Lower lobe of right lung (tissue), 2 donors: Measurements from ENCODE around the gene BCO2. TPM values are rescaled to one million over a fixed set of nuclear protein-coding genes. Genes with fewer than 3 reads are reported as not detected.

Experiments used
- ATAC-seq, 2 donors: fragments of 200-7000 bp; cut with Tn5 transposase; one replicate each; pipeline ENCODE4 v1.9.1; 2020 to 2022; ENCODE audit warnings: mild to moderate bottlenecking in 2 of 2, moderate library complexity in 2 of 2
- DNase-seq: peaks from one replicate; pipeline ENCODE4 v3.0.0-alpha.2; 2020
- H3K27ac ChIP-seq: fragments of 200-600 bp; one replicate; pipeline ENCODE4 v1.8.0; 2022
- H3K27me3 ChIP-seq: fragments of 200-600 bp; one replicate; pipeline ENCODE4 v1.8.0; 2022; ENCODE audit warnings: low read depth
- H3K36me3 ChIP-seq: fragments of 200-600 bp; one replicate; pipeline ENCODE4 v1.8.0; 2022; ENCODE audit warnings: mild to moderate bottlenecking
- H3K4me1 ChIP-seq: fragments of 200-600 bp; one replicate; pipeline ENCODE4 v1.8.0; 2022
- H3K4me3 ChIP-seq: fragments of 200-600 bp; one replicate; pipeline ENCODE4 v1.8.0; 2022; ENCODE audit warnings: mild to moderate bottlenecking
- H3K9me3 ChIP-seq: fragments of 200-600 bp; one replicate; pipeline ENCODE4 v1.8.0; 2022
- intact Hi-C: fragments of 100-400 bp; cut with DNase I; formaldehyde crosslinking; loops from one replicate; pipeline ENCODE4 v1.11.0; 2022
- total RNA-seq: library from RNA; stranded (reverse); fragmentation: NEBNext Ultra II Directional; extraction: Animal tissue kit (Norgen Biotek cat#: 25700); gene quantifications from one replicate; pipeline ENCODE4 v1.2.1, GENCODE V29; 2021
- TF ChIP-seq, protein P1 (sequence below): fragments of 200-600 bp; IDR thresholded peaks from one replicate; pipeline ENCODE4 v1.8.0; 2022; ENCODE audit warnings: antibody characterized with exemption, mild to moderate bottlenecking
- donor health status: DM: no; HTN: yes; CAD: no; lungs with severe emphysema.

BCO2 gene
- total RNA-seq, 1 donor from 2014 or later: 8.9 TPM

DNA sequence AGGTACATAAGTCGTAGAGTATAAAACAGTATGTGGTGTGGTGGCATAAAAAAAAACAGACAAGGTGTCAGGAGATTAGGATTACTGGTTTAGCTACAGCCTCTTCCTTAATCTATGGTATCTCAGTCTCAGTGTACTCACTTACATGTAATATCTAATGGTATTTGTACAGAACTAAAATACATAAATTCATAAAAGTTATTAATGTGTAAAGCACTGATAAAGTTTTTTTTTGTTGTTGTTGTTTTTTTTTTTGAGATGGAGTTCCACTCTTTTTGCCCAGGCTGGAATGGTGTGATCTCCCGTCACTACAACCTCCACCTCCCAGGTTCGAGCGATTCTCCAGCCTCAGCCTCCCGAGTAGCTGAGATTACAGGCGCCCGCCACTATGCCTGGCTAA lies 53.8 kb downstream of the BCO2 start:
- TF ChIP-seq, protein P1, sequence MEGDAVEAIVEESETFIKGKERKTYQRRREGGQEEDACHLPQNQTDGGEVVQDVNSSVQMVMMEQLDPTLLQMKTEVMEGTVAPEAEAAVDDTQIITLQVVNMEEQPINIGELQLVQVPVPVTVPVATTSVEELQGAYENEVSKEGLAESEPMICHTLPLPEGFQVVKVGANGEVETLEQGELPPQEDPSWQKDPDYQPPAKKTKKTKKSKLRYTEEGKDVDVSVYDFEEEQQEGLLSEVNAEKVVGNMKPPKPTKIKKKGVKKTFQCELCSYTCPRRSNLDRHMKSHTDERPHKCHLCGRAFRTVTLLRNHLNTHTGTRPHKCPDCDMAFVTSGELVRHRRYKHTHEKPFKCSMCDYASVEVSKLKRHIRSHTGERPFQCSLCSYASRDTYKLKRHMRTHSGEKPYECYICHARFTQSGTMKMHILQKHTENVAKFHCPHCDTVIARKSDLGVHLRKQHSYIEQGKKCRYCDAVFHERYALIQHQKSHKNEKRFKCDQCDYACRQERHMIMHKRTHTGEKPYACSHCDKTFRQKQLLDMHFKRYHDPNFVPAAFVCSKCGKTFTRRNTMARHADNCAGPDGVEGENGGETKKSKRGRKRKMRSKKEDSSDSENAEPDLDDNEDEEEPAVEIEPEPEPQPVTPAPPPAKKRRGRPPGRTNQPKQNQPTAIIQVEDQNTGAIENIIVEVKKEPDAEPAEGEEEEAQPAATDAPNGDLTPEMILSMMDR: no peak
- Histone ChIP-seq H3K9me3 (no peaks in the 10 kb centered on the region), H3K27ac (no peak overlapping the region), H3K27me3 (no peaks in the 10 kb centered on the region), H3K36me3 (peaks cover 49% of the 10 kb centered on the region), H3K4me1 (peaks cover 11% of the 10 kb centered on the region), H3K4me3 (no peak overlapping the region)
- ATAC-seq (no peak), DNase-seq (no peak)
- intact Hi-C loops: no loop called here

- Histone ChIP-seq H3K27ac (no peak overlapping the region), H3K36me3 (peaks cover 56% of the 10 kb centered on the region), H3K27me3 (no peaks in the 10 kb centered on the region), H3K4me1 (peaks cover 11% of the 10 kb centered on the region), H3K9me3 (no peaks in the 10 kb centered on the region), H3K4me3 (no peak overlapping the region)
- ATAC-seq: no peak
- TF ChIP-seq, protein P1: no peak
- intact Hi-C loops: no loop called here
- DNase-seq: no peak
Measured at GRCh38 chr11:112229746-112230433, 54.6 kb downstream of the BCO2 start.

DNA sequence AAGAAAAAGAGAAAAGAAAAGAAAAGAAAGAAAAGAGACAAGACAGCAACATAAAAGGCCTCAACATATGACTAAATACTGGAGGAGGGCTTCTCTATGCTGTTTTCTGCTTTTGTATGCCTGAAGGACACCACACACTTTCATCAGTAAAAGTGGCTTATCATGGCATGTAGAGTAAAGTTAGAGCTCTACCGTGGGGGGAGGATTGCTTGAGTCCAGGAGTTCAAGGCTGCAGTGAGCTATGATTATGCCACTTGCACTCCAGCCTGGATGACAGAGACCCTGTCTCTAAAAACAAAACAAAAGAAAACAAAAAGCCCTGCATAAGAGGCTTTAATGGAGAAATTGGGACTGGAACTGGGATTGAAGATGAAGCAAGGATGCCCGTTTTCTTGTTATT lies 56.6 kb downstream of the BCO2 start:
- DNase-seq (no peak), ATAC-seq (no peak)
- Histone ChIP-seq H3K4me3 (no peak overlapping the region), H3K27me3 (no peaks in the 10 kb centered on the region), H3K36me3 (peaks cover 76% of the 10 kb centered on the region), H3K9me3 (no peaks in the 10 kb centered on the region), H3K4me1 (peaks cover 11% of the 10 kb centered on the region), H3K27ac (no peak overlapping the region)
- TF ChIP-seq, protein P1: no peak
- intact Hi-C loops: no loop called here

- Histone ChIP-seq H3K4me1 (no peaks in the 10 kb centered on the region), H3K27ac (no peak overlapping the region), H3K27me3 (no peaks in the 10 kb centered on the region), H3K4me3 (no peak overlapping the region), H3K36me3 (peaks cover 74% of the 10 kb centered on the region), H3K9me3 (no peaks in the 10 kb centered on the region)
- DNase-seq (no peak), ATAC-seq (no peak)
- TF ChIP-seq, protein P1: no peak
- intact Hi-C loops: no loop called here
Measured at GRCh38 chr11:112235750-112236390, 60.6 kb downstream of the BCO2 start.

DNA sequence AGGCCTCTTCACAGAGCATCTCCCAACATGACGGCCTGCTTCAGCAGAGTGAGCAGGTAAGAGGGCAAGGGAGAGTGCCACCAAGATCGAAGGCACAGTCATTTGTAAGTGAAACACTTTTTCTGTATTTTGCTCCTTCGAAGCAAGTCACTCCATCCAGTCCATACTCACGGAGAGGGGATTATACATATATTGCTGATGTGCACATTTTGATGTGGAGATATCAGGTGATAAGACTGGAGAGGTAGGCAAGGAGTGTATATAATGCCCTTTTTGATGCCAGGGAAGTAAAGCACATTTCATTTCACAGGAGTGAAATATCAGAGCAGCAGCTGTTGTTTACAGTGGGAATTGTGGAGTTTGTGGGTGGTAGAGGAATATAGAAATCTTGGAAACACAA lies 62.1 kb downstream of the BCO2 start:
- Histone ChIP-seq H3K9me3 (no peaks in the 10 kb centered on the region), H3K27ac (no peak overlapping the region), H3K27me3 (no peaks in the 10 kb centered on the region), H3K4me3 (no peak overlapping the region), H3K36me3 (peaks cover 68% of the 10 kb centered on the region), H3K4me1 (no peaks in the 10 kb centered on the region)
- DNase-seq: no peak
- TF ChIP-seq, protein P1: no peak
- intact Hi-C loops: no loop called here
- ATAC-seq: no peak
